ENCODE data around the gene CIAO1.
"Not testable (repeated sequence)": the region's sequence is repeated elsewhere in the genome, so short reads cannot be mapped to it uniquely, and the experiment has no call there.

CIAO1 gene

DNA sequence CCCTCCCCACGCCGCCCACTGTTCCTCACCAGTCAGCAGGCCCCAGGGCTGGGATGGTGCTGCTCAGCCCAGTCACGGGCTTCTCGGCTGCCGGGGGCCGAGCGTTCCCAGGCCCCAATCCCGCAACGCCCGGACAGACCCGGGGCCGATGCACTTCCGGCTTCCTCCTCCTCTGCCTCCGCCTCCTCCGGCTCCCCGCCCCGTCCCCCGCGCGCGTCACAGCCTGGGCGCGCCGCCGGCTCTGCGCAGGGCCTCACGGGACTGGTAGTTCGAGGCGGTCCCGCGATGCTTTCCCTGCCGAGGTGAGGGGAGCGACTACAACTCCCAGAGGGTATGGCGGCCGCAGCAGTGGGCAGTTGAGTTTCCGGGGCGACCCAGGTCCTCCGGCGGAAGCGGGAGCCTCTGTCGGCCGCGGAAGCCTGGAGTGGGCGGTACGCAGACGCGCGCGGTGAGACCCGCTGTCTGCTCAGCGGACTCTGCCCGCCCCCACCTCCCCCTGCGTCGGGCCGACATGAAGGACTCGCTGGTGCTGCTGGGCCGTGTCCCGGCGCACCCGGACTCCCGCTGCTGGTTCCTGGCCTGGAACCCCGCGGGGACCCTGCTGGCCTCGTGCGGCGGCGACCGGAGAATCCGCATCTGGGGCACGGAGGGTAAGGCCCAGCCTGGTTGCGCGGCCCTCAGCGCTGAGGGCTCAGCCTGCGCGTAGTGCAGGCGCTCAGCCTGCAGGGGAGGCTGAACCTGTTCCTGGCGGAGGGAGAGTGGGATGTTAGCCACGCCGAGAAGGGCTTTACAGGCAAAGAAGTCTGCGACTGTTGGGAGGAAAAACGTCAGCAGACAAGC lies at the start of gene CIAO1, which contains the start of gene TMEM127:
Gene CIAO1, plus strand, starts transcription at position 386 of the 840 bp plus-strand sequence. Its CDS starts 126 bp downstream, at position 512.
Gene TMEM127, minus strand, starts transcription at position 158 of the 840 bp plus-strand sequence. CDS start 616 bp downstream, outside the sequence.
- peak within 1 kb of the TSS; percentile 60 for H3K27ac ChIP-seq
- peak; percentile 84 for DNase-seq (ENCODE audit: low read depth, low spot score)

DNA sequence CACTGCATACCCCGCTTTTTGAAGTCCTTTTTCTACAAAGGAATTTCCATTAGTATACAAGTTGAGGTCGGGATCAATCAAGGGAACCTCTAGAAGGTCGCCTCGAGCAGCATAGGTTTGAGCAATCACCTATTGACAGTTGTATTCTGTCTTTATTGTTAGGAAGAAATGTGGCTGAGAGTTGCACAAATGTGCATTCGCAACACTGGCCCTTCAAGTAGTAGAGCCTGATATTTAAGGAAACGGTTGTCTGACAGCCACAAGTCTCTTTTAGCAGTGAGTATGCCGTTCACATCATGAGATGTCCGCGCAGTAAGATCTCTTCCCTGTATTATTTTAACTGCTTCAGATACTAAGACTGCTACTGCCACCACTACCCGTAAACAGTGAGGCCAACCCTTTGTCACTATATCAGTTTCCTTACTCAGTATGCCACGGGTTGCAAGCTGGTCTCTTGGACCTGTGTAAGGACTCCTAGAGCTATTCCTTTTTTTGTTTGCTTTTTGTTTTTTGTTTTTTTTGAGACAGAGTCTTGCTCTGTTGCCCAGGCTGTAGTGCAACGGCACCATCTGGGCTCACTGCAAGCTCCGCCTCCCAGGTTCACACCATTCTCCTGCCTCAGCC lies 47.4 kb upstream of the CIAO1 start:
- no peak for DNase-seq (ENCODE audit: low read depth, low spot score)
- no peak overlapping the region for H3K27ac ChIP-seq

DNA sequence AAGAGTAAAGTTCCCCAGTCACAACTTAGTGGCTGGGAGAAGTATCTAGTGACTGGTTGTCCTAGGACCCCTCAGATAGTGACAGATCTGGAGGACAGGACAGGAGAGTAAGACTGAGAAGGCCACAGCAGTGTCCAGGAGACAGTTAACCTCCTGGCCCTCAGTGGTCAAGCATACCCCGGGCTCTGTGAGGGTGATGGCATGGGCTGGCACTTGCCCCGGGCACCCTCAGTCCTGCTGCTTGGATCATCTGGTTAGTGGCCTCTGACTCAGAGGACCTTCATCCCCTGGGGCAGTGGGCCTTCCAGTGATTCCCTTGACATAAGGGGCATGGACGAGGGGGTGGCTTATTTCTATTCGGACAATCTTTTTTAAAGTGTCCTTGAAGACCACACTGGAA lies 46.1 kb upstream of the CIAO1 start:
- not testable (repeated sequence) for DNase-seq (ENCODE audit: low read depth, low spot score)

DNA sequence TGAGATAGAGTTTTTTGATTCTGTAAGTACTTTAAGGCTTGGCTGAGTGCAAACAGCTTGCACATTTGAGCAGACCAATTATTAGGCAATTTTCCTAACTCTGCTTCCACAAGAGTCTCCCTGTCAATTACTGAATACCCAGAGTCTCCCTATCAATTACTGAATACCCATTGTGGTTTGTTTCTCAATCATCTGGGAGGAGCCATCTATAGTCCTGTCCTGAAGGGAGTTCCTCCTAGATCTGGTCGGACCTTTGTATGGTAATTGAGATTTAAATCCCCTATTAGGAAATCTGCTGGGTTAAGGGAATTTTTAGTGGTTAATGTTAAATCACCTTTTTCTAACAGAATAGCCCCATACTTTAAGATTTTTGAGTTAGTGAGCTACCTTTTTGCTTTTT lies 44.9 kb upstream of the CIAO1 start:
- H3K27ac ChIP-seq; DNase-seq (ENCODE audit: low read depth, low spot score): not testable (repeated sequence)

More for the DNA sequence above, 46.1 kb upstream of the CIAO1 start:
- H3K27ac ChIP-seq = not testable (repeated sequence)

DNA sequence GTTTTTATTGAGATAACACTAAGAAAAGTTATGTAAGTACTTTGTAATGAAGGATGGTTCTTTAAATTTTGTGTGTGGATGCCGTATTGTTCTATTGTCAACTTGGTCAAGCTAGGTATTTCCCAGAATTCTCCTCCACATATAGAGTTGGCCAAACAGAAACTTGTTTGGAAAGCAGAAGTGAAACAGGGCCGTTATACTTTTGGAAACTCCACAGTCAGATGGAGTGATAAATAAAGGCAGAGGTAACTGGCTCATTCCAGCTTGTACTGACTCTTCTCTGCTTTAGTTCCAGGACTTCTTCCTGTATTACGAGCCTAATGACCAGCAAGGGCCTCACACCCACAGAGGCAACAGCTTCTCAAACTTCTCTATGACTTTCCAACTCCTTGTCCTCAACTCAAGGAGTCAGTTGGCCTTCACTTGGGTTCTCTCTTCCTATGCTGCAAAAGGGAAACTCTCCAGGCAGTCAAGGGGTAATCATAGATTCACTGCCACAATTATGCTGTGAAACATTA lies 41.0 kb upstream of the CIAO1 start:
- no peak for DNase-seq (ENCODE audit: low read depth, low spot score)
- no peak overlapping the region for H3K27ac ChIP-seq

DNA sequence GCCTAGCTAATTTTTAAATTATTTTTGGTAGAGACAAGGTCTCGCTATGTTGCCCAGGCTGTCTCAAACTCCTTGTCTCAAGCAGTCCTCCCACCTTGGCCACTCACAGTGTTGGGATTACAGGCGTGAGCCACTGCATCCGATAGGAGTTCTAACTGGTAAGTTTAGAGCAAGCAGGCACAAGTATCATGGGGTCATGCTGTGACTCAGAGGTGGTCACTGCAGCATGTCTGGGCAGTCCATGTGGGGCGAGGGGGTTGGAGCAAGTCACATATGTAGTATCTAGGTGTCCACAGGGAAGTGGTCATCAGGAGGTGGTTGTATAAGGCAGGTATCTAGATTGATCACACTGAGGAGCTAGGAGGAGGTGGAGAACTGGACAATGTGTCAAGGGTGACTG lies 34.7 kb upstream of the CIAO1 start:
- no peak overlapping the region for H3K27ac ChIP-seq
- no peak for DNase-seq (ENCODE audit: low read depth, low spot score)

DNA sequence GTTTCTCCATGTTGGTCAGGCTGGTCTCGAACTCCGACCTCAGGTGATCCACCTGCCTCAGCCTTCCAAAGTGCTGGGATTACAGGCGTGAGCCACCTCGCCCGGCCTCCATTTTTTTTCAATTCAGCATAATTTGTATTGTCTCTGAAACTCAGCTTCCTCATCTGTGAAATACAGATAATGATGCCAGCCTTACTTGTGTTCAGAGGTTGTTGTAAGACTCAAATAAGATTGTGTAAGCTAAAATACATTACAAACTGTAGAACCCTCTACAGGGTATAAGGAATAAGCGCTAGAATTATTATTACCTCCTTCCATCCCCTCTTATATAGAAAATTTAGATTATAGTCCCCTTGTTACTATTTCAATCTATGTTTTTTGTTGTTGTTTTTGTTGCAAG lies 32.6 kb upstream of the CIAO1 start:
- no peak for DNase-seq (ENCODE audit: low read depth, low spot score)
- H3K27ac ChIP-seq = no peak overlapping the region

DNA sequence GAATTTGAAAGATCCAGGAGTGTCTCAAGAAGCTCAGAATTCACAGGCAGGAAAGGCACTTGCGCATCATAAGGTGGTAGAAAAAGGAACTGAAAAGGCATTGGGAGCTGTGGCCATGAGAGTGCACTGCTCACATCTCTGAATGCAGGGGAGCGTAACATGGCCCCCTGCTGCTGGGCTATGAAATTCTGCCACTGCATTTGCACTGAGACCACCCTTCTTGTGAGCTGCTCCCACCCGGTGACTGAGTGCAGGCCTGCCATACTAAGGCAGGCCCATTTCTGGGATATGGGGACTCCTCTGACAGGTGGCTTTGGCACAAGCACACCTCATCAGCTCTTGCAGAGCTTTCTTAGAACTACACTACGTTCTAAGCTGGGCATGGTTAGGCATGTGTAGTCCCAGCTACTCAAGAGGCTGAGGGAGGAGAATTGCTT lies 32.1 kb upstream of the CIAO1 start:
- no peak overlapping the region for H3K27ac ChIP-seq
- DNase-seq (ENCODE audit: low read depth, low spot score) = no peak

DNA sequence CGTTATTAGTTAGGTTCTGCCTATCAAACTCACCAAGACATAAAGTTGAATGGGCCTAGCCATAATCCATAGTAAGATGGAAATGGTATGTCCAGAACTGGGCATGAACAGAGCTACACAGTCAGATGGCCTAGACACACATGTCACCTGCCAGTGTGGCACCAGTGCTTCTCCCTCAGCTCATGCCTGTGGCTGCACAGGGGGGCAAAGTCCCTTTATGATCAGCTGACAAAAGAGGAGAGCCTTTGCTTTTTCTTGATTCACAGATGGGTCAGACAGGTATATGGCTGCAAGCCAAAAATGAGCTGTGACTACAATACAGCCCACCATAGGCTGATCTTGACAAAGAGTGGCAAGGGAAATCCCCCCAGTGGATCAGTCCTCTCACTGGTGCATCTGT lies 29.1 kb upstream of the CIAO1 start:
- H3K27ac ChIP-seq = no peak overlapping the region
- no peak for DNase-seq (ENCODE audit: low read depth, low spot score)

DNA sequence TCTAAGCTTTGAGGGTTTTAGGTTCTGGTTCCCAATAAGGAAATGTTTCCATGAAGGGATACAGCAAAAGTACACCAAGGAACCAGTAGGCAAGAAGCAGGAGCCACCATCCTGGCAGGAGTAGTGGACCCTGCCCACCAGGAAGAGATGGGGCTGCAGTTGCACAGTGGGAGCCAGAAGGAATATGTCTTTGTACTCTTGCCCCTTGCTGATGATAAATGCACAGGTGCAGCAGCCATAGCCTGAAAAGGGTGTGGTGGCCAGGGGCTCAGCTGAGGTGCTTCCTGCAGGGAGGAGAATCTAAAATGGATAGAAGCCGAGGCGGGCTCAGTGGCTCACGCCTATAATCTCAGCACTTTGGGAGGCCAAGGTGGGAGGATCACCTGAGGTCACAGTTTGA lies 27.8 kb upstream of the CIAO1 start:
- no peak for DNase-seq (ENCODE audit: low read depth, low spot score)

DNA sequence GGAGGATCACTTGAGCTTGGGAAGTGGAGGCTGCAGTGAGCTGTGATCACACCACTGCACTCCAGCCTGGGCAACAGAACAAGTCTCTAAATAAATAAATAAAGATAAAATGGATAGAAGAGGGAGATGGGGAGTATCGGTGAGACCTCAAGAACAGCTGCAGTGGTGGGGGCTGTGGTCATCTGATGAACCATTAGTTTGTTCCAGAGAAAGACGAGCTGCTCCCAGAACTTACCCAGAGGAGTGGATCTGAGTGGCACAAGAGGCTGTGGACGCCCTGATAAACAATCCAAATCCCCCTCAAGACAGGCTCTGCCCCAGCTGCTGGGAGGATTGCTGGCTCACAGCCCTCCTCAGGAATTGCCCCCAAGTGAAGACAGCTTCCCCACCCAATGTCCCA lies 26.9 kb upstream of the CIAO1 start:
- no peak for DNase-seq (ENCODE audit: low read depth, low spot score)
- no peak overlapping the region for H3K27ac ChIP-seq

More for the DNA sequence above, 27.8 kb upstream of the CIAO1 start:
- no peak overlapping the region for H3K27ac ChIP-seq

DNA sequence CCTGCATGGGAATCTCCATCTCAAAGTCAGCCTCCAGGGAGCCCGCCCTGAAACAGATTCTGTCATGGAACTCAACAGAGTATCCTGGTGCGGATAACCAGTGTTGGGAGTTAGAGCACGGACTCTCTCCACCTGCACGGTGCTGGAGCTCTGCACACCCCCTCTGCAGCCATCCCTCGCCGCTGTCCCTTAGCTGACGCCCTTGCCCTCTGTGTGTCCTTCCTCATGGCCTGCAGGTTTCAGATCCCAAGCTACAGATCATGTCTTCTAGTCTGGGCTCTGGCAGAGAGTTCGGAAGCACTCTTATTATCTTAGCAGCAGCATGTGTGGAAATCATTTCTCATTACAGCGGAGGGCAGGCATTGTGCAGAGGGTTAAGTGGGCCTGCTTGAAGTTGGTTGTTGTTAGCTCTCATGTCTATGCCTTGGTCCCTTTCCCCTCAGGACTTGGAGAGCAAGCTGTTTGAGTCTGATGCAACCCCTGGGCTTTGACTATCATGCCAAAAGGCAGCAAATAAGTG lies 26.2 kb upstream of the CIAO1 start:
- no peak for DNase-seq (ENCODE audit: low read depth, low spot score)
- H3K27ac ChIP-seq = no peak overlapping the region

DNA sequence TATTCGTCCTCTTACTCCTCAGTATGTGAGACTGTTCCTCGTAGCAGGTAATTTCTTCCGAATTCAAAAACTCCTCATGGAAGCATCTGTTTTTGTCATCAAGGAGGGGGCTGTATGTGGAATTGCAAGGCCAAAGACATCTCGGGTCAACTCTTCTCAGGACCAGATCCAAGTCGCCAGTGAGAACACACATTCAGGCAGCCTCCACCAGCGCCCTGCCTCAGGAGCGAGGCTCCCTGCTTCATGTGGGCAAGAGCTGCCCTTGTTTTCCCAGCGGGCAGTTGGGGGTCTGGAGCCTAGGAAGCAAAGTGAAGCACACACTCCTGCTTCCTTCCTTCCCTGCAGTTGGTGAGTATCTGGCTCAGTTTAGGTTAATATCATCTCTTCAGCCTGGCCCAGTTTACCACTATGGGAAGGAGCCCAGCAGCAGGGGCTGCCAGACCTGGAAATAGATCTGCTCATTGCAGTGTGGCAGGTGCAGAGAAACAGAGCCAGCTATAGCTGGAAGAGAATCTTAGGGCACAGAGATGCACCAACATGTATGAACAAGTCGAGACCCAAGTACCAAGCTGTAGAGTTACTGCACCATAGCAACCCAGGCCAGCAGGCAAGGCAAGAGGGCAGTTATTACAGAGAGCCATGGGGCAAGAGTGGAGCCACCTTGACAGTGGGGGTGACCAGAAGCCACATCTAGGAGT lies 25.5 kb upstream of the CIAO1 start:
- H3K27ac ChIP-seq = no peak overlapping the region
- no peak for DNase-seq (ENCODE audit: low read depth, low spot score)

DNA sequence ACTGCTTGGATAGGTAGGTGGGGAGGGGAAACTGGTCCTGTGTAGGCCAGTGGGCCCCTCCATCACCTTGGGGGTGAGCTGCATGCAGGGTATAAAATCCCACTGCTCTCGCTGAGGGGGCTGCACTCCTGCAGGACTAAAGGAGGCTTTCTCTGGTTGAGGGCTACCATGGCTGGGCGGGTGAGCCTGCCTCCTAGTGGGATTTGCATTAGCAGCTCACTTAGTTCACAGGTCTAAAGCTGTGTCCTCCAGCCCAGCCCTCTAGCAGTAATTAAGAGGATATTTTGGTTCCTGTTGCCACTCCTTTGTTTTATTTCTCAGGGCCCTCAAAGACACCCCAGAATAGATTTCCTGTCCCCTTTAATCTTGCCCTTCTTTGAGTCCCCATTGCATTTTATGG lies 24.8 kb upstream of the CIAO1 start:
- DNase-seq (ENCODE audit: low read depth, low spot score) = no peak
- H3K27ac ChIP-seq = peak overlapping the region; percentile 79

DNA sequence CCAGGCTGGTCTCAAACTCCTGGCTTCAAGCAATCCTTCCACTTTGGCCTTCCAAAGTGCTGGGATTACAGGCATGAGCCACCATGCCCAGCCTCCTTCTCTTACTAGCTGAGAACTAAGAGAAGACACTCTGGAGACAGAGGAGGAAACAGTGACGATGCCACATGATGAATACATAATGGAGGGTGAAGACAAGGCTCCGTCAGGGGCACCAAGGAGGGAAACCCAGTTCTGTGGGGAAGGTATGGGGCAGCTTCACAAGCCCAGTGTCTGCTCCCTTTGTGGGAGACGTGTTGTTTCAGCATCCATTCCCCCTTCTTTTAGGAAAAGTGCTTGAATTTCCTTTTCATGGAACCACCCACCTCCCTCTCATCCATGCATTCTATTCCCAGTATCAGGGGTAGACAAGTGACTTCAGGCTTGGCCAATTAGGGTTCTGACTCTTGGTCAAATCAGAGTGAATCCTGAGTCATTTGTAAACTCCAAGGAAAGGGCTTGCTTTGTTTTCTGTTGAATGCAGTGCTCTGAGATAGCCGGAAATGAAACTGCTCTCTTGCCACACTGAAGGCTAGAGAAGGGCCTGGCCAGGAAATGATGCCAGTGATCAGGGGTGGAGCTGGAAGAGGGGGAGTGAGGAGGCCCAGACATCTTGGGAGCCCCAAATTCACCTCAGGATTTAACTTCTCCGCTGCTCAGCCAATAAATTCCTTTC lies 24.0 kb upstream of the CIAO1 start:
- H3K27ac ChIP-seq = peak overlapping the region; percentile 79
- DNase-seq (ENCODE audit: low read depth, low spot score) = no peak

DNA sequence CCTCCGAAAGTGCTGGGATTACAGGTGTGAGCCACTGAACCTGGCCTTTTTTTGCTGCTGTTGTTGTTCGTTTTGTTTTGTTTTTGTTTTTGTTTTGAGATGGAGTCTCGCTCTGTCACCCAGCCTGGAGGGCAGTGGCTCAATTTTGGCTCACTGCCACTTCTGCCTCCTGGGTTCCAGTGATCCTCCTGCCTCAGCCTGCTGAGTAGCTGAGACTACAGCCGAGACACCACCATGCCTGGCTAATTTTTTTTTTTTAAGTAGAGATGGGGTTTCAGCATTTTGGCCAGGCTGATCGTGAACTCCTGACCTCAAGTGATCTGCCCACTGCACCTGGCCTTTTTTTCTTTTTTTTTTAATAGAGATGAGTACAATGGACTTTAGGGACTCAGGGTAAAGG lies 22.2 kb upstream of the CIAO1 start:
- no peak for DNase-seq (ENCODE audit: low read depth, low spot score)
- H3K27ac ChIP-seq = no peak overlapping the region

DNA sequence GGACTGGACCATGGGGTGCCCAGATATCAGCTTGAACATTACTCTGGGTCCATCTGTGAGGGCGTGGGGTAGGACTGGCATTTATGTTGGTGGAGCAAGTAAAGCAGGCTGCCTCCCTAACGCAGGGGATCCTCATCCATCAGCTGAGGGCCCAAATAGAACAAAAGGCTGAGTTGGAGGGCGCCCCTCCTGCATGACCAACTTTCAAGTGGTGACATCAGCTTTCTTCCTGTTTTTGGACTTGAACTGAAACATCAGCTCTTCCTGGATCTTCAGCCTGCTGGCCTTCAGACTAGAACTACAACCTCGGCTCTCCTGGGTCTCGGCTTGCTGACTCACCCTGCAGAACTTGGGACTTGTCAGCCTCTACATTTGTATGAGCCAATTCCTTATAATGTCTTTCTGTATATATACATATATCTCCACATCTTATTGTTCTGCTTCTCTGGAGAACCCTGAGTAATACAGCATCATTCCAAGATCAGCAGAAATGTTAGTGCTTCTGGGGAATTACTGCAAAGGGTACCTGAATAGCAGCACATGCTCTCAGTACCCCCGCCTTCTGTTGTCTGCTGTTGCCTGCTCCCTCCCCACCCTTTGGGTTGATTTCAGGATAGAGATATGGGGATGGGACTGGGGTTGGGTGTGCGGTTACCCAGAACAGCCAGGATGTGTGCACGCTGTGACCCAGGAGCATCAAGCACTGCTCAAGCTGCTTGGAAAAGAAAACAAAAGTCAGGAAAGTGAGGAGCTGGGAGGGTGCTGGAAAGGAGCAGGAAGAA lies 20.2 kb upstream of the CIAO1 start:
- H3K27ac ChIP-seq = peak overlapping the region; percentile 48
- no peak for DNase-seq (ENCODE audit: low read depth, low spot score)

DNA sequence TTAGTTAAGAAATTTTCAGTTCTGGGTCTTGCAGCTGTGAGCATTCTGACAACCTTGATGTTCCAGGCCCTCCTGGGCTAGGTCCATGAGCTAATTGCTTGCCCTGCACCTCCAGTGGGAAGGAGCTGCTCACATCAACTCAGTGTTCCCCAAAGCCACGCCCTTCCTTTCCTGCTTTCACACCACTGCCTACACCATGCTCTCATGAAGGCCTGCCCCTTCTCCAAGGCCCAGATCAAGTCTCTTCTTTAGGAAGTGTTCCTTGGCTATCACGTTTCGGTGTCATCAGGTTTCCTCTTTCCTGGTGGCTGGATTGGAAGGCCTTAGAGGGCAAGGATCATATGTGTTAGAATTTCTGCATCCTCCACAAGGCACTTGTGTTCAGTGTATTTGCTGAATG lies 19.0 kb upstream of the CIAO1 start:
- H3K27ac ChIP-seq = no peak overlapping the region
- no peak for DNase-seq (ENCODE audit: low read depth, low spot score)

DNA sequence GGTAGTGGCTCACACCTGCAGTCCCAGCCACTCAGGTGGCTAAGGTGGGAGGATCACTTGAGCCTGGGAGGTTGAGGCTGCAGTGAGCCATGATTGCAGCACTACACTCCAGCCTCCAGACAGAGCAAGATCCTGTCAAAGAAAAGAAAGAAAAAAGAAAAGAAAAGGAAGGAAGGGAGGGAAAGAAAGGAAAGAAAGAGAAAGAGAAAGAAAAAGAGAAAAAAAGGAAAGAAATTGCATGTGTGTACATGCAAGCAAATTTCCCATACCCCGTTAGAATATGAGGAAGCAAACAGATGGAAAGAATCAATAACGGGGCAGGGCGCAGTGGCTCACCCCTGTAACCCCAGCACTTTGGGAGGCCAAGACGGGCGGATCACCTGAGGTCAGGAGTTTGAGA lies 18.1 kb upstream of the CIAO1 start:
- no peak for DNase-seq (ENCODE audit: low read depth, low spot score)
- no peak overlapping the region for H3K27ac ChIP-seq

Data from epithelial cell of prostate (primary cell).